HEK293 (cell line): Measurements from ENCODE around the gene ASPSCR1.

Experiments used
- GLIS2 ChIP-seq: fragments of 450-650 bp; formaldehyde crosslinking; IDR thresholded peaks from 2 replicates; pipeline ENCODE4 v1.5.1; 2016; ENCODE audit warnings: missing biosample characterization, missing genetic modification characterization
- KLF7 ChIP-seq: fragments of 450-650 bp; formaldehyde crosslinking; IDR thresholded peaks from 2 replicates; pipeline ENCODE4 v1.5.1; 2016; ENCODE audit warnings: missing biosample characterization, missing genetic modification characterization, borderline replicate concordance
- PRDM2 ChIP-seq: fragments of 450-650 bp; formaldehyde crosslinking; IDR thresholded peaks from 2 replicates; pipeline ENCODE4 v1.5.1; 2016; ENCODE audit warnings: missing biosample characterization, missing genetic modification characterization, borderline replicate concordance
- SALL2 ChIP-seq: fragments of 450-650 bp; formaldehyde crosslinking; IDR thresholded peaks from 2 replicates; pipeline ENCODE4 v1.5.0; 2017; ENCODE audit warnings: missing biosample characterization, mild to moderate bottlenecking, missing genetic modification characterization, borderline replicate concordance
- ZNF10 ChIP-seq: fragments of 450-650 bp; formaldehyde crosslinking; IDR thresholded peaks from 2 replicates; pipeline ENCODE4 v1.5.1; 2017; ENCODE audit warnings: missing biosample characterization, missing genetic modification characterization
- ZNF19 ChIP-seq: fragments of 450-650 bp; formaldehyde crosslinking; IDR thresholded peaks from 2 replicates; pipeline ENCODE4; 2016; ENCODE audit warnings: missing biosample characterization, missing genetic modification characterization, low read depth
- ZNF354C ChIP-seq: fragments of 450-650 bp; formaldehyde crosslinking; IDR thresholded peaks from 2 replicates; pipeline ENCODE4 v1.5.1; 2016; ENCODE audit warnings: missing biosample characterization, missing genetic modification characterization, low read depth, borderline replicate concordance
- ZNF366 ChIP-seq: fragments of 450-650 bp; formaldehyde crosslinking; conservative IDR thresholded peaks from 2 replicates; pipeline ENCODE4 v1.5.1; 2016; ENCODE audit warnings: missing biosample characterization, missing genetic modification characterization
- ZNF560 ChIP-seq: fragments of 450-650 bp; formaldehyde crosslinking; IDR thresholded peaks from 2 replicates; pipeline ENCODE4 v1.5.1; 2017; ENCODE audit warnings: missing biosample characterization, missing genetic modification characterization, borderline replicate concordance
- ZSCAN4 ChIP-seq: fragments of 450-650 bp; formaldehyde crosslinking; IDR thresholded peaks from 2 replicates; pipeline ENCODE4 v1.5.1; 2017; ENCODE audit warnings: missing biosample characterization, missing genetic modification characterization
- TF ChIP-seq, protein P1 (sequence below): fragments of 450-650 bp; formaldehyde crosslinking; IDR thresholded peaks from 2 replicates; pipeline ENCODE4 v1.5.1; 2016; ENCODE audit warnings: missing biosample characterization, missing genetic modification characterization

- TF ChIP-seq, protein P1, sequence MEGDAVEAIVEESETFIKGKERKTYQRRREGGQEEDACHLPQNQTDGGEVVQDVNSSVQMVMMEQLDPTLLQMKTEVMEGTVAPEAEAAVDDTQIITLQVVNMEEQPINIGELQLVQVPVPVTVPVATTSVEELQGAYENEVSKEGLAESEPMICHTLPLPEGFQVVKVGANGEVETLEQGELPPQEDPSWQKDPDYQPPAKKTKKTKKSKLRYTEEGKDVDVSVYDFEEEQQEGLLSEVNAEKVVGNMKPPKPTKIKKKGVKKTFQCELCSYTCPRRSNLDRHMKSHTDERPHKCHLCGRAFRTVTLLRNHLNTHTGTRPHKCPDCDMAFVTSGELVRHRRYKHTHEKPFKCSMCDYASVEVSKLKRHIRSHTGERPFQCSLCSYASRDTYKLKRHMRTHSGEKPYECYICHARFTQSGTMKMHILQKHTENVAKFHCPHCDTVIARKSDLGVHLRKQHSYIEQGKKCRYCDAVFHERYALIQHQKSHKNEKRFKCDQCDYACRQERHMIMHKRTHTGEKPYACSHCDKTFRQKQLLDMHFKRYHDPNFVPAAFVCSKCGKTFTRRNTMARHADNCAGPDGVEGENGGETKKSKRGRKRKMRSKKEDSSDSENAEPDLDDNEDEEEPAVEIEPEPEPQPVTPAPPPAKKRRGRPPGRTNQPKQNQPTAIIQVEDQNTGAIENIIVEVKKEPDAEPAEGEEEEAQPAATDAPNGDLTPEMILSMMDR (tag by site-specific recombination) = no peak
- no peak for TF ChIP-seq ZNF19 (tag by site-specific recombination)
- no peak for TF ChIP-seq ZNF560 (tag by site-specific recombination)
- TF ChIP-seq GLIS2 (tag by site-specific recombination) = peak; percentile 54
- no peak for TF ChIP-seq ZNF366 (tag by site-specific recombination)
- no peak for TF ChIP-seq SALL2
- no peak for TF ChIP-seq ZNF354C (tag by site-specific recombination)
- TF ChIP-seq ZNF10 (tag by site-specific recombination) = no peak
- no peak for TF ChIP-seq PRDM2
- TF ChIP-seq ZSCAN4 (tag by site-specific recombination) = no peak
- no peak for TF ChIP-seq KLF7 (tag by site-specific recombination)
These were observed 24.6 kb upstream of the ASPSCR1 start for GRCh38 chr17:81952792-81953228.
